HG02852 (cell line): ENCODE data around the gene PCOLCE2.

Source experiments
- ATAC-seq: cut with Tn5 transposase; IDR thresholded peaks from one replicate; pipeline ENCODE4 v1.9.1; 2021; ENCODE audit warnings: mild to moderate bottlenecking, moderate library complexity; ENCODE audit not compliant: unreplicated experiment

Gene PCOLCE2

DNA sequence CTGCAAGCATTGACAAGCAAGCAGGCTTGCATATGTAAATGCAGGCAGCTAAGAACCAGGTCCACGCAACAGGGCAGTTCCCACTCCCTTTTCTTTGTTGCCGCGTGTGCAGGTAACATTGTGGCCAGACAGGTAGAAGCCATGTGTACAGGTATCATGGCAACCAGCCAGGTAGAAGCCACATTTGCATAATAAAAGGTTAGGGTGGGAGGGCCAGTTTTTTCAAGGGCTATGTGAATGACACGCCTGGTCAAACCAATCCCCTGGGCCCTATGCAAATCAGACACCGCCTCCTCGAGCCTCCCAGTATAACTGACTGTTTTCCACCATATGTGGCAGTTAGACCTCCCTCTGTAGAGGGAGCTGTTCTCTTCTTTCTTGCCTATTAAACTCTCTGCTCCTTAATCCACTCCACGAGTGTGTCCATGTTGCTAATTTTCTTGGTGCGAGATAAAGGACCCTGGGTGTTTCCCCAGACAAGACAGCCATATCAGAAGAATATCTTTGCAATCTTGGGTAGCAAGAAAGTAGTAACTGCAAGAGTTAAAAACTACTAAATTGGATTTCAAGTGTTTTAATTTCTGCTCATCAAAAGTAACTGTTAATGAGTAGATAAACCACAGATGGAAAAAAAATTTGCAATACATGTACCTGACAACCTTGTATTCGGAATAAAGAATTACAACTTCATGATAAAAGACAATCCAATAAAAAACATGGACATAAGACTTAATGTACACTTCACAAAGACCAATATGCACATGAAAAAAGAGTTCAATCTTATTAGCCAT lies 21.8 kb downstream of the PCOLCE2 start:
- ATAC-seq = no peak

DNA sequence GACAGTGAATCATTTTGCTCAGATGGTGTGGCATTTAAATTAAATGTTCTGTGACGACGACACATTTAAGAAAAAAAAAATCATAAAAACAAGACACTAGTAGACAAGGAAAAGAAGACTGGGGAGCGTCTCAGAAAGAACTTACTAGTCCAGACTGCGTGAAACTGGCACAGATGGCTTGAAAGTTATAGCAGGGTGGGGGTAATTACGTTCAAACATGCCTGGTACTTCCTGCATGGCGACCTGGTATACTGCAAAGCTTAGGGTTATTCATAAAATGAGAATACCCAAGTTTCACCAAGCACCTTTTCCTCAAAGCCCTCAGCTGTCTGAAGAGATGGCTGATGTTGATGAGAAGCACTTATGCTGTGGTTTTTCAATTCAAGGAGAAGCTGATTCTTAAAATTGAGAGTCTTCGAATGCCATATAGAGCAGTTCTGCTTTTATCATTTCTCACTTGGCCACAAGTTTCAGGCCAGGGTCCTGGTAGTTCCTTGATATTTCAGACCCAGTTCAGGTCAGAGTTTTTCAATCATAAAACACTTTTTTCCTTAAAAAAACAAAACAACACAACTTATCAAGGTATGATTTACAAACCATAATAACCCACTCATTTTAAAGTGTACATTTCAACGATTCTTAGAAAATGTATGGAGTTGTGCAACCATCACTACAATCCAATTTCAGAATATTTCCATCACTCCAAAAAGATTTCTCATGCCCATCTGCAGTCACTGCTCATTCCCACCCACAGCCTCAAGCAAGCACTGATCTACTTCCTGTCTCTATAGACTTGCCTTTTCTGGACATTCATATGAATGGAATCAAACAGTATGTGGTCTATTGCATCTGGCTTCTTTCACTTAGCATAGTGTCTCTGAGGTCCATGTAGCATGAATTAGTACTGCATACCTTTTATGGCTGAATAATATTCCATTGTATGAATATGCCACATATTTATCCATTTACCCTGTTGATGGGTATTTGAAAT lies 24.7 kb downstream of the PCOLCE2 start:
- ATAC-seq = no peak

DNA sequence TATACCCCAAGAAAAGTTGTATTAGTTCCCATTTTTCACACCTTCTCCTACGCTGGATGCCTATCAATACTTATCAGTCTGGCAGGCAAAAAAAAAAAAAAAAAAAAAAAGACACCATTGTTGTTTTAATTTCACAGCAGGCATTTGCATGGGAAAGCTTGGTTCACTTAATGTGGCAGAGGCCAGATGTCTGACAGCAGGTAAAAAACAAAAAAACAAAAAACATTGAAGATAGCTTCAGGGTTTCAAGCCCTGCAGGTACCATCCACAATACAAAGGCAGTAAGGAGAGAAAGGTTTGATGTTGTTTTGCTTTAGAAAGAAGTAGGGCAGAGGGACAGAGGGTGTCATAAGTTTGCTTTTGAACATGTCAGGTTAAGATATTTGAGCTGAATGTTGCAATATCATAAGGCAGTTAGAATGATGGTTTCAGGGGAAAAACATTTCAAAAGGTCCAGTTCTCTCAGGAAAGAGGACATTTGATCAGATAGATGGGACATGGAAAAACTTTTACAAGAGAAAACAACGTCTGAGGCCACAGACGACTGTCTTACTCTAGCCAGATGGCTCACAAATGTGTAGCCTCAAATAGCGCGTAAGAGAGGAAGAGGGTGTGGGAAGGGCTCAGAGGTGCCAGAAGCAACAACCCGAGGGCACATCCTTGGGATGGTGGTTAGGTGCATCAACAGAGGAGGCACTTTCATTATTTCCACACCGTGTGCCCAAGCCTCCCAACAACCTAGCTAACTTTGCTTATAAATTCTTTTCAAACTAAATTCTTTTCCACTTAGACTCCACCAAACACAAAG lies 25.7 kb downstream of the PCOLCE2 start:
- ATAC-seq = no peak

DNA sequence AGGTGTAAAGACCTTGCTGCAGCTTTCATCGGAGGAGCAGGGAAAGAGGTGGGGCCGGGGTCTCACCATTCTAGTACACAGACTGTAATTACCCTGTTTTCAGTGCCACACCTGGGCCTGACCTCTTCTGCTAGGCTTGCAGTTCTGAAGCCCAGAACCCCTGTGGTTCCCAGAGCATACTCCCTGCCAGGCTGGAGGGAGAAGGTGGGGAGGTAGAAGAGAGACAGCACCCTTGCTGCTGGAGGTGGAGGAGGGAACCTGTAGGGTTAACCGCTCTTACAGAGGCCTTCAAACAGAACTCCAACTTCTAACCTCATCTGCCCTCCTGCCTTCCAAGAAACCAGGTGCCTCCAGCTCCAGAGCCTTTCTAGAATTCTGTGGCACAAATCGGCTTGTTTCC lies 27.0 kb downstream of the PCOLCE2 start:
- ATAC-seq = no peak

DNA sequence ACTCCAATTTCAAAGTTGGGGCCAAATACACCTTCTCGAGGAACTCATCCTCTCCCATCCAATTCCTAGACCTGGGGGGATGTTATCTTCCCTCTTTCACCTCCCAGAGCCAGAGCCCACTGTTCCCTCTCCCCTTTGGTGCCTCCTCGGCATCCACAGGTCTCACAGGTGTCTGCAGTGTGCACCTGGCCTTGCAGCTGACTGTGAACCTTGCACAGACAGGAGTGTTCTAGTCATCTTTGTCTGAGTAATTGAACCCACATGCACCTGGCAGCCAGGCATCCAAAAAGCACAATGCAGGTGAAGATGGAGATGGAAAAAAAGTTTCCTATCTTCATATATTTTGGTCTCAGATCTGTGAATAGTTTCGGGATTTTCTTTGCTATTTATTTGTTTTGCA lies 30.8 kb downstream of the PCOLCE2 start:
- no peak for ATAC-seq

DNA sequence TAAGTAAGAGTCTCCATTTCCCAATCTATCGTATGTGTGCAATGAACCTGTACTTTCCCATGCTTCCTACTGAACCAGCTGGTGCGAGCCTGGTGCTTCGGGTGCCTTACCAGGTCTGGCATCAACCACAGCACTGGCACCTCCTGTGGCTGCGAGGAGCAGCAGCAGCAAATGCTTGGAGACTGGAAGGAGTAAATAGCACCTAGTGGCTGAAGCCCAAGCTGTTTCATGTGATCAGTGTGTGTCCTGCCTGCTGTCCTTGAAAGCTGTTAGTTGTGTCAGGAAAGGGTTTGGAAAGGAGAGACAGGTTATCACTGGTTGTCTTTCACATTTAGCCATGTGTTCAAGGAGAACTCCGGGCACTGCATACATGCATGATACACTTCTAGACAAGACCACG lies 31.8 kb downstream of the PCOLCE2 start:
- ATAC-seq = no peak

DNA sequence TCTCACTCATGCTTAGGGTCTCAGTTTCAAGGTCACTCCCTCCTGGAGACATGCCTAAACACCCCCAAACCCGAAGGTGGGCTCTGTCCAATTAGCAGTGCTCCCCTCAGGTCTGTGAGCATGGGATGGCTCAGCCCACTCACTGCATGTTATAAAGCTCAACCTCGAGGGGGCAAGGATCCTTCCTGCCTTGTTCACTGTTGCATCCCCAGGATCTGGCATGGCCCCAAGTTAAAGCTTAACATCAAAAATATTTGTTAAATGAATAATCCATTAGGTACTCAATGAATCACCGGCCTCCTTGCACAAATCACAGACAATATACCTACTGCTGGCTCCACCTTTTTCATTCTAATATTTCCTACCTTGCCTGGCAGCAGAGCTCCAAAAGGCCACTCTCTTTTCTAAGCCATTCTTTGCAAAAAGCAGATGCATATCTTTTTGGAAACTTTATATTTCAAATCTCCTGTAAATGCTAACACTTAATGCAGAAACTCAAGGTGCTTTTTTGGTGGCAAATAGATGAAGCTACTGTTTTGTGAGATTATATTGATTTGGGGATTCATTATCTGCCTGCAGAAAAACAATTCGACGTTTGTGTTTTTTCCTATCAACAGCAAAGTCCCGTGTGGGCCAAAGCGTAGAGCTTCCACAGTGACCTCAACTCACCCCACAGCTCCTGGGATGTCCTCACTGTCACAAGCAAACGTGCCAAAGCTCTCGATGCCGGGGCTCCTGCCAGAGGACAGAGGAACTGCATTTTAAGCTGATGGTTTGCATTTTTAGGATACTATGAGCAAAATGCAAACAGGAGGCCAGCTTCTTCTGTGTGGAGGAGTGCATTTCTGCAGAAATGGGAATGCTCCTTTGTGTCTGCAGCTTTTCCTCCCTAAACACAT lies 35.4 kb downstream of the PCOLCE2 start:
- no peak for ATAC-seq

DNA sequence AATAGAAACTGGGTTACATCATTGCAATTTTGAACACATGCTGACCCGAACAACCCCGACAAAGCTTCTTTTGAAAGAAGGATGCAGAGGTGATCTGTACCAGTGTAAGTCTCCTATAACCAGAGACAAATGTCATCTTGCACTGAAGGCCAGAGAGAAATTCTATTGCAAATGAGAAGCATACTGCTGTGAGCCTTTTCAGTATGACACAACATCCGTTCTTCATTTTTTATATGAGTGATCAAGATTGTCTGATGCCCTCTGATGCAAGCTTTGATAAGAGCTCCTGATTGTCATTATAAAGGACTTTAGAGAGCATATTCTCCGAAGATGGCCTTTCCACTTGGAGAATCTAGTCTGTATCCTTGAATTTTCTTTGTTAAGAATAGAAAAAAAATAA lies 36.9 kb downstream of the PCOLCE2 start:
- ATAC-seq = no peak

DNA sequence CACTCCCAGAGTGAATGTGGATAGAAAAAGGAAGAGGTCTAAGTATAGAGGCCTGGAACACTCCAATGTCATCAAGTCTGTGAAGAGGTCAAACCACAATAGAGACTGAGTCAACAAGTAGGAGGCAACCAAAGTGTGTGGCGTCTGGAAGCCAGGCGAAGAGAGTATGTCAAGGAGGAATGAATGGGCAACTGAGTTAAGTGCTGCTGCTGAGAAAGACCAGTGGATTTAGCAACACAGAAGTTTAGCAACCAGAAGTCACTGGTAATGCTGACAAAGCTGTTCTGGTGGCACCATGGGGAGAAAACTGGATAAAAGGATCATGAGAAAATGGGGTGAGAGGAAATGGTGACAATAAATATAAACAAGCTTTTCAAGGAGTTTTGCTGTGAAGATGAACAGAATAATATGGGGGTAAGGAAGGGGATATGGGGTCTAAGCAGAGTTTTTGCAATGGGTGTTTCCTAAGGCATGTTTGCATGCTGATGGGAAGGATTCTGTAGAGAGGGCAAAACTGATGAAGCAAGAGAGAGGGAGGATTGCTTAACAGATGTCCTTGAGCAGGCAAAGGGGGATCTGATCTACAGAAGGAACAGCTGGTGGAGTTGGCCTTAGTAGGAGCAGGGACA lies 38.4 kb downstream of the PCOLCE2 start:
- no peak for ATAC-seq

DNA sequence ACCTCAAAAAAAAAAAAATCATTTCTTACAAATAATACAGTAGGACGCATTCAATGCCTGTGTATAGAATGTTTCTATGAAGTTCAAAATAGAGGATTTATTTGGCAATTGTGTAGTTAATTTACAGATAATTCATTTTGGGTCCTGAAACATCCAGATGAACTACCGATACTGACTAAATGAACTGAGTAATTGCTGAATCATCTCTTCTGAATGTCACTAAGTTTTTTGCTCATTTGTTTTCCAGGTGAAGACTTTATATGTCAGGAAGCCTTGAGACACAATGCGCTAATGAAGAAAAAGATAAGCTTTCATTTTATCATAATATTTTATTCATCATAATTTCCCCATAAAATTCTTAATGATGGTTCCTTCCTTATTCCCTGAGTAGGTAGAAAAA lies 39.7 kb downstream of the PCOLCE2 start:
- no peak for ATAC-seq

DNA sequence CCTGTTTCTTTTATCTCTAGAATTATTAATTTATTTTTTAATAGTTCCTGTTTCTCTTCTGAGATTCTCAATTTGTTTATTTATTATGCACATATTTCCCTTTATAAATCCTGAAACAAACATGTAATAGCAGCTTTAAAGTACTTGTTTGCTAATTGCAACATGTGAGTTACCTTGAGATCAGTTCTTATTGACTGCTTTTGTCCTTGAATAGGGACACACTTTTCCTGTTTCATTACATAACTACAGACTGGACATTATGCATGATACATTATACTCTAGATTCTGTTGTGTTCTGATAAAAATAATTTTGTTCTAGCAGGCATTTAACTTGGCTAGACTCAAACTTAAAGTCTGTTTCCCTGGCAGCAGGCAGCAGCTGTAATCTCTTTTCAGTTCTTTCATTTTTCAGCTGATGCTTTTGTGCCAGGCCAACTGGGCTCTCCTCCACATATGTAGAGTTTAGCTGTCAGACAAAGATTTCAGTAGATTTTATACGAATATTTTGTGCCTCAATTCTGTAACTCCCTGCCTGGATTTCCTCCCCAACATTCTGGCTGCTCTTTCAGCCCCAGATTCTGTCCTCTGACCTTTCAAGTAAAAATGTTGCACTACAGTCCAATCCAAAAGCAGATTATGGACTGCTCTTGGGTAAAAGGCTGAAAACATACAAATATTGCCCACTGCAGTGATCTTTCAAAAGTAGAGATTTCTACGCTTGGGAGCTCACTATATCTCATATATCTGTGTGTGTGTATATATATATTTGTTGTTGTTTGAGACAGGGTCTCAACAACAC lies 41.9 kb downstream of the PCOLCE2 start:
- no peak for ATAC-seq

DNA sequence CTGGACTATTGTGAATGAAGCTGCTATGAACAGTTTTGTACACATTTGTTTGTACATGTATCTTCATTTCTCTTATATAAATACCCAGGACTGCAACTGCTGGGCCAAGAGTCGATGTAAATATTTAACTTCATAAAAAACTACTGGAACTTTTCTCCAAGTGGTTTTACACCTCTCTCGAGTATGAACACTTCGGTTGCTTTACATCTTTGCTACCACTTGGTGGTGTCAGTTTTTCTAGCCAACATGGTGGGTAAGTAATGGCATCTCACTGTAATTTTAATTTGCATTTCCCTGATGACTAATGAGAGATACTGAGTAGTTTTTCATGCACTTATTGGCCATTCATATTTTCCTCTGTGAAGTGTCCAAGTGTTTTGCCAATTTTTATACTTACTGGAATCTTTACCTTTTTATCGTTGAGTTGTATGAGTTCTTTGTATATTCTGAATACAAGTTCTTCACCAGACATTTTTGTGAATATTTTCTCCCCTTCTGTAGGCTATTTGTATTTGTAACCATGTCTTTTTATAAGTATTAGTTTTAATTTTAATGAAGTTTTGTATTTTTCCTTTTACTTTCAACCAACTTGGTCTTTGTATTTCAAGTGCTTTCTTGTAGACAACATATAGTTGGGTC lies 44.4 kb downstream of the PCOLCE2 start:
- ATAC-seq = no peak

DNA sequence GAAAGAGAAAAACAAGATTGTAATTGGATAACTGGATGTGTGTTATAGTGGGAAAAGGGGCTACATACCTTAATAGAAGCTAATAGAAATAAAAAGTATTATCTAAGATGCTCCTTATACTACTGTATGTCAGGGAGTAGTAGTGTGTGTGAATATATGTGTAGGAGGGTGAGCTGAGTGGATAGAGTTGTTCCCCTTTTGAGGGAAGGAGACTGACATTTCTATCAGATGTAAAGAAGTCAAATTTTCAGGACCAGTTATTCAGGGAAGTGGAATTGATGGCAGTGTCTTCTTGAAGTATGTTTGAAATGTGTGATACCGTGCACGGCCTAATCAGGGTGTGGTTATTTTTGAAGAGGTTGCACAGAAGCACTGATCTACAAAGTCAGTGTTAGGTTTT lies 49.1 kb downstream of the PCOLCE2 start:
- ATAC-seq = no peak

DNA sequence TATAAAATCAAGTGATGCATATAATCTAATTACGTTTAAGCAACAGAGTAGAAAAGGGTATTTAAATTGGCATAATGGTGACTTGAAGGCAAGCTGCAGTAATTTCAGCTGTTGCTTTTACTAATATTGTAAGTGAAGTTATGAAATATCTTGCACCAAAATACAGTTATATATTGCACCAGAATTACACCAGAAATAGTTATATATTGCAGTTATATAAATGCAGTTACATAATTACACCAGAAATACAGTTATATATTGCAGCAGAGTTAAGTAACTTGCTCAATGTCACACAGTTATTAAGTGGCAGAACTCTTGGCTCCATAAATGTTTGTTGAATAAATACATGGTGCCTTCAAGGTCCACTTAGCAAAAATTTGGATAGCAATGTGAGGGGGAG lies 51.4 kb downstream of the PCOLCE2 start:
- ATAC-seq = no peak

DNA sequence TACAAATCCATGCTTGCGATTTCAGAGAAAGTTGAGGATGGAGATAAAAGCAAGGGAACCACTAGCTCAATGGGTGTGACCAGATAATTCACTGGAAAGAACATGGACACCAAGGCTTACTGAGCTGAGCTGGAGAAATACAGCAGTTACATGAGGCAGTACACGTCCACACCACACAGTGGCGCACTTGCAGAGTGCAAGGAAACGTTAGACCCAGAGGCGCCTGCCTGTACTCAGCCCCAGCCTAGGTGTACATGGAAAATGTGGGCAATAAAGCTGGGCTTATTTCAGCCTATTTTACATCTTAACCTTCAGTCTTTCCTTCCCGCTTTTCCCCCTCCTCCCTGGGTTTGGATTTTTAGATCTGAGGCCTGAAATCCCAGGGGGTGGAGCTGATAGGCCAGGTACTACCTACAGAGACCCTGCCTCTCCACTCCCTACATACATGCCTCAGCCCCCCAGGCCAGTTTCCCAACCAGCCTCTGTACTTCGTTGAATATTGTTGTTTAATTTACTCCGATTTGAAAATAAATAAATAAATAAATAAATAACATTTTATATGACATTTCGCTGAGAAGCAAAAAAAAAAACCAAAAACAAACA lies 60.1 kb downstream of the PCOLCE2 start:
- ATAC-seq = peak; percentile 98

DNA sequence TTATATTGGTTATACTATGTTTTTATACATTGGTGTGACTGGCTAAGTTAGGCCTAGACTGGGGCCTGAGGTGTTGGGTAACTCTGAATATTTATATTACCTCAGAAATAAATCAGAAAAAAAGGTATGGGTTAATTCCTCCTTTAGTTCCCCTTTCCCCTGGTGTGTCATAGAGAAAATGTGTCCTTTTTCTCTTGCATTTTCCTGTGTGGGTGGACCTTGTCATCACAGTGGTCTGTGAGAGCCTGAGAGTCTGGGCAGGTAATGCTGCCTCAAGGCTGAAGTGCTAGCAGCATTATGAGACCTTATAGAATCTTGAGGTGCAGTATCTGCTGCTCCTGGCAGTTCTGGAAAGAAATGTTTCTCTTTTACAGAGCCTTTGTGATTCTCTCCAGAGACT lies 69.7 kb downstream of the PCOLCE2 start:
- no peak for ATAC-seq

DNA sequence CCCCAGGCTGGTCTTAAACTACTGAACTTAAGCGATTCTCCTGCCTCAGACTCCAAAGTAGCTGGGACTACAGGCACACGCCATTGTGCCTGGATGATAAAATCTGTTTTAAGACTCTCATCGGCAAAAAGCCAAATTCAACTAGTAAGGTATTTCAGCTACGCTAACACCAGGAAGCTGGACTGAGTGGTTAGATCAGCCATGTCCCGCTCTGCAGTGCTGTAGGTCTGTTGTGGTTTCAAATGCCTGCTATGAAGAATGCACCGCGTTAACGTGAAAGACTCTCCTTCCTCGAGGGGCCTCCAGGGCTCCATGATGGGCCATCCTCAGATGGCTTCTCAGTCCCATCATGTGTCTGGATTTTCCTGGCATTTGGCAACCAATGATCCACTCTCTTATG lies 70.2 kb downstream of the PCOLCE2 start:
- no peak for ATAC-seq

DNA sequence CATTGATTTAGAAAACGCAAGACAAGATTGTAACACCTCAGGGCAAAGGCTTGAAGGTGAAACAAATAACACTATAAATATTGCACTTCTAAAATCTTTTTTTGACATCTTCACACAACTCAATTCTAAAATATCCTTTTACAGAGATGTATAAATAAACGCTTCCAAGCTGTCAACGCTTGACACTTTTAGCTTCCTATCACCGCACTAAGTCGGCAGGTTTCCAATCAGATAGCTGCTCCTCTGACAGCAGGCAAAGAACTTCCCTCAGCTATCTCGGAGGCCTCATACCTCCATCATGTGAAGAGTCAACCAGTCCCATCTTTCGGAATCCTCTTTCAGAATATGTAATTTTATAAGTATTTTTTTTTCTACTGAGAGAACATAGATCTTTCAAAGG lies 71.0 kb downstream of the PCOLCE2 start:
- ATAC-seq = no peak
